Measurements from ENCODE around the gene LDB2.

The LDB2 gene

DNA sequence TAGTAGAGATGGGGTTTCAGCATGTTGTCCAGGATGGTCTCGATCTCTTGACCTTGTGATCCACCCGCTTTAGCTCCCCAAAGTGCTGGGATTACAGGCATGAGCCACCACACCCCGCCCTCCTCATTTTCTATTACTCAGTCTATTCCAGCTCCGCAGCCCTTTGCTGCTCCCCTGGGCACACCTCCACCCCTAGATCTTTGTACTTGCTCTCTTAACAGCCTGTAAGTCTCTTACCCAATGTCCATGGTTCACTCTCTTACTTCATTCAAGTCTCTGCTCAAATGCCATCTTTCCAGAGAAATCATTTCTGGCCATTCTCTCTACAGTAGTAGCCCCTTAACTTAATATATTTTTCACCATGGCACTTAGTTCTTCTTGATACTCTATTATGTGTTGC, 64.7 kb downstream of the LDB2 start:
- Histone ChIP-seq H3F3A (ENCODE audit: insufficient read depth, low read length) (no peaks in the 10 kb centered on the region), H3K9ac (ENCODE audit: low read length) (no peak overlapping the region), H3K27ac (ENCODE audit: low read length) (no peak overlapping the region), H3K79me2 (ENCODE audit: low read length) (no peaks in the 10 kb centered on the region), H2AFZ (ENCODE audit: low read length) (no peak overlapping the region), H3K4me2 (ENCODE audit: low read depth, low read length) (no peak overlapping the region), H3K9me2 (replicated peaks; ENCODE audit: insufficient read depth, low read length) (no peaks in the 10 kb centered on the region), H3K9me3 (replicated peaks; ENCODE audit: insufficient read depth, low read length) (no peaks in the 10 kb centered on the region), H3K27me3 (replicated peaks; ENCODE audit: insufficient read depth, low read length) (no peaks in the 10 kb centered on the region), H3K4me3 (ENCODE audit: low read length) (no peak overlapping the region), H4K20me1 (ENCODE audit: insufficient read depth, low read length) (no peaks in the 10 kb centered on the region), H3K36me3 (replicated peaks; ENCODE audit: insufficient read depth, low read length) (no peaks in the 10 kb centered on the region), H3K4me1 (ENCODE audit: low read length) (no peaks in the 10 kb centered on the region)
- no peak for DNase-seq
- TF ChIP-seq EZH2 (optimal IDR thresholded peaks at IDR 0.05; ENCODE audit: low read depth, low read length) (no peak), EZH2phosphoT487 (IDR thresholded peaks at IDR 0.05; ENCODE audit: low read length) (no peak)
- TF ChIP-seq, protein P1, sequence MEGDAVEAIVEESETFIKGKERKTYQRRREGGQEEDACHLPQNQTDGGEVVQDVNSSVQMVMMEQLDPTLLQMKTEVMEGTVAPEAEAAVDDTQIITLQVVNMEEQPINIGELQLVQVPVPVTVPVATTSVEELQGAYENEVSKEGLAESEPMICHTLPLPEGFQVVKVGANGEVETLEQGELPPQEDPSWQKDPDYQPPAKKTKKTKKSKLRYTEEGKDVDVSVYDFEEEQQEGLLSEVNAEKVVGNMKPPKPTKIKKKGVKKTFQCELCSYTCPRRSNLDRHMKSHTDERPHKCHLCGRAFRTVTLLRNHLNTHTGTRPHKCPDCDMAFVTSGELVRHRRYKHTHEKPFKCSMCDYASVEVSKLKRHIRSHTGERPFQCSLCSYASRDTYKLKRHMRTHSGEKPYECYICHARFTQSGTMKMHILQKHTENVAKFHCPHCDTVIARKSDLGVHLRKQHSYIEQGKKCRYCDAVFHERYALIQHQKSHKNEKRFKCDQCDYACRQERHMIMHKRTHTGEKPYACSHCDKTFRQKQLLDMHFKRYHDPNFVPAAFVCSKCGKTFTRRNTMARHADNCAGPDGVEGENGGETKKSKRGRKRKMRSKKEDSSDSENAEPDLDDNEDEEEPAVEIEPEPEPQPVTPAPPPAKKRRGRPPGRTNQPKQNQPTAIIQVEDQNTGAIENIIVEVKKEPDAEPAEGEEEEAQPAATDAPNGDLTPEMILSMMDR (IDR thresholded peaks at IDR 0.05; ENCODE audit: low read length), result no peak

DNA sequence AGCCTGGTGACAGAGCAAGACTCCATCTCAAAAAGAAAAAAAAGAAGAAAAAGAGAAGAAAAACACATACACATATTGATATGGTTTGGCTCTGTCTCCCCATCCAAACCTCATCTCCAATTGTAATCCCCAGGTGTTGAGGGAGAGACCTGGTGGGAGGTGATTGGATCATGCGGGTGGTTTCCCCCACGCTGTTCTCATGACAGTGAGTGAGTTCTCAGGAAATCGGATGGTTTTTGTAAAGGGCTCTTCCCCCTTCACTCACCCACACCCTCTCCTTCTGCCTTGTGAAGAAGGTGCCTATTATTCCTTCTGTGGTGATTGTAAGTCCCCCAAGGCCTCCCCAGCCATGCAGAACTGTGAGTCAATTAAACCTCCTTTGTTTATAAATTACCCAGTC, 68.4 kb downstream of the LDB2 start:
- H4K20me1 ChIP-seq (ENCODE audit: insufficient read depth, low read length), result no peaks in the 10 kb centered on the region
- no peak overlapping the region for H3K4me2 ChIP-seq (ENCODE audit: low read depth, low read length)
- no peak overlapping the region for H3K27ac ChIP-seq (ENCODE audit: low read length)
- H3K4me3 ChIP-seq (ENCODE audit: low read length), result no peak overlapping the region
- no peaks in the 10 kb centered on the region for H3K9me3 ChIP-seq (replicated peaks; ENCODE audit: insufficient read depth, low read length)
- TF ChIP-seq, protein P1 (IDR thresholded peaks at IDR 0.05; ENCODE audit: low read length), result no peak
- TF ChIP-seq EZH2 (optimal IDR thresholded peaks at IDR 0.05; ENCODE audit: low read depth, low read length), result no peak
- TF ChIP-seq EZH2phosphoT487 (IDR thresholded peaks at IDR 0.05; ENCODE audit: low read length), result no peak
- H3K9me2 ChIP-seq (replicated peaks; ENCODE audit: insufficient read depth, low read length), result no peaks in the 10 kb centered on the region
- H3K4me1 ChIP-seq (ENCODE audit: low read length), result no peaks in the 10 kb centered on the region
- no peaks in the 10 kb centered on the region for H3K27me3 ChIP-seq (replicated peaks; ENCODE audit: insufficient read depth, low read length)
- H3F3A ChIP-seq (ENCODE audit: insufficient read depth, low read length), result no peaks in the 10 kb centered on the region
- H3K9ac ChIP-seq (ENCODE audit: low read length), result no peak overlapping the region
- no peaks in the 10 kb centered on the region for H3K36me3 ChIP-seq (replicated peaks; ENCODE audit: insufficient read depth, low read length)
- no peak overlapping the region for H2AFZ ChIP-seq (ENCODE audit: low read length)
- H3K79me2 ChIP-seq (ENCODE audit: low read length), result no peaks in the 10 kb centered on the region
- DNase-seq, result no peak

DNA sequence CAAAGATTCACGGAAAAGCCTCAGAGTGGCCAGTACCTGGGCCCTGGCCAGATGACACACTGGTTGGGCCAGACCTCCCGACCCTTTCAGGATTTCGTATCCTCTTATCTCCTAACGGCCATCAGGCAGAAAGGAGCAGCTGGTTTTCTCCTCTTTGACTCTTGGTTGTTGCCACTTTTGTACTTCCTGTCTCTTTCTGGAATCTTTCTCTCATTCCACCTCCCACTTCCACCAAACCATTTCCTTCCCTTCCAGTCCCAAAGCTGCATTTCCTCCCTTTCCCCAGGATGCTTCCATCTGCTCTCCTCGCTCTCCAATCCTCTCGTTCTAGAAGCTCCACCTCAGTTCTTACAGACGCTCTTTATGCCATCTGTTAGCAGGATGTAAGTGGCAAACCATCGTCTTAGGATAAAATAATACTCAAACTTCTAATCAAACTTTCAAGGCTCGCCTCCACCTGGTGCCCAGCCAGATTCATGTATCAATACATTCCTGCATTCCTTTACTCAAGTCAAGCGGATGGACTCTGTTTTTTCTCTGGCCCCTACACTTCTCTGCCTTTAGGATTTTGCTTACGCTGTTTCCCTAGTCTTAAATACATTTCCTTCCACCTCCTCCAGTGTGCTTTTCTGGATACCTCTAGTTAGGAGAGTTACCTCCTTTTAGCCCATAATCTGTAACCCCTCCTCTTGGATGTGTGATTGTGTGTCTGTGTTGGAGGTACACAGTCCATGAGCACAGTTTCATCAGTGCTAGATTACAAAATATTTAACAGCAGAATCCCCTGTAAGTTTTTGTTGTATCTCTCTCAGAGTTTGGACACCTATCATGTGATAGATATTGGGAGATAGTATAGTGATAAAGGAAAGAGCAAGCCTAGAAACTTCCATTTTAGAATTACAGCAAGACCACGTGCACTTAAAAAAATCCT, 70.4 kb downstream of the LDB2 start:
- Histone ChIP-seq H3K36me3 (replicated peaks; ENCODE audit: insufficient read depth, low read length) (no peaks in the 10 kb centered on the region), H3K9ac (ENCODE audit: low read length) (no peak overlapping the region), H3K9me3 (replicated peaks; ENCODE audit: insufficient read depth, low read length) (no peaks in the 10 kb centered on the region), H3K27me3 (replicated peaks; ENCODE audit: insufficient read depth, low read length) (no peaks in the 10 kb centered on the region), H3K9me2 (replicated peaks; ENCODE audit: insufficient read depth, low read length) (no peaks in the 10 kb centered on the region), H3K27ac (ENCODE audit: low read length) (no peak overlapping the region), H3K4me1 (ENCODE audit: low read length) (no peaks in the 10 kb centered on the region), H2AFZ (ENCODE audit: low read length) (no peak overlapping the region), H3F3A (ENCODE audit: insufficient read depth, low read length) (no peaks in the 10 kb centered on the region), H3K4me2 (ENCODE audit: low read depth, low read length) (no peak overlapping the region), H3K79me2 (ENCODE audit: low read length) (no peaks in the 10 kb centered on the region), H4K20me1 (ENCODE audit: insufficient read depth, low read length) (no peaks in the 10 kb centered on the region), H3K4me3 (ENCODE audit: low read length) (no peak overlapping the region)
- no peak for TF ChIP-seq EZH2phosphoT487 (IDR thresholded peaks at IDR 0.05; ENCODE audit: low read length)
- no peak for TF ChIP-seq EZH2 (optimal IDR thresholded peaks at IDR 0.05; ENCODE audit: low read depth, low read length)
- TF ChIP-seq, protein P1 (IDR thresholded peaks at IDR 0.05; ENCODE audit: low read length), result no peak
- DNase-seq, result no peak

Data from MM.1S (cell line).